AG04450 (cell line): Measurements from ENCODE around the gene HADHB. TPM values are rescaled to one million over a fixed set of nuclear protein-coding genes. Genes with fewer than 3 reads are reported as not detected.
"Not testable (repeated sequence)": the region's sequence is repeated elsewhere in the genome, so short reads cannot be mapped to it uniquely, and the experiment has no call there.

Experiments
- CTCF ChIA-PET: fragments of 300-600, 350-600 bp; formaldehyde crosslinking; extraction: SDS; loops from one replicate; lab custom pipeline; 2022; ENCODE audit warnings: antibody characterized with exemption, inconsistent platforms; lab: Charles Lee
- POLR2A ChIA-PET: fragments of 350-600 bp; formaldehyde crosslinking; extraction: SDS; loops from one replicate; lab custom pipeline; 2021; ENCODE audit warnings: antibody characterized with exemption, inconsistent platforms; lab: Yijun Ruan, JAX
- DNase-seq: peaks from one replicate; pipeline ENCODE4 v3.0.0-alpha.2; 2011; ENCODE audit warnings: low read depth, low spot score
- H3K27ac ChIP-seq: one replicate; pipeline ENCODE4 v1.5.1; 2012; ENCODE audit warnings: low read depth, low read length, control low read depth
- H3K27me3 ChIP-seq: one replicate; pipeline ENCODE4 v1.6.0; 2012; ENCODE audit warnings: low read length; ENCODE audit not compliant: control insufficient read depth, insufficient read depth
- H3K4me3 ChIP-seq: 2 replicates; pipeline ENCODE4 v1.5.1; 2011; ENCODE audit warnings: mild to moderate bottlenecking, low read depth, low read length, control low read depth
- H3K9me3 ChIP-seq: 2 replicates; pipeline ENCODE4 v1.5.1; 2012; ENCODE audit warnings: low read length; ENCODE audit not compliant: control insufficient read depth, insufficient read depth
- CTCF ChIP-seq: IDR thresholded peaks from 2 replicates; pipeline ENCODE4 v1.5.1; 2011; ENCODE audit warnings: low read depth, low read length, control low read depth, inconsistent platforms
- polyA plus RNA-seq: library from polyadenylated mRNA; depleted of rRNA; stranded (reverse); fragments of >200 nt; gene quantifications from 2 replicates; pipeline ENCODE4 v1.2.3, GENCODE V29; 2011

The HADHB gene
- polyA plus RNA-seq, 1 experiment: 162 TPM

GRCh38 chr2:26318950-26319349 is 74.2 kb downstream of the HADHB start:
- CTCF ChIA-PET: interaction anchor here (1.3 to 2.6 kb wide), 2 partner anchors 11 to 259 kb away, joined by 3 to 14 read pairs; no protein-coding TSS in a partner anchor
- TF ChIP-seq CTCF: no peak
- Histone ChIP-seq H3K27ac (no peak overlapping the region), H3K4me3 (no peak overlapping the region), H3K9me3 (no peaks in the 10 kb centered on the region; the same call in 1 of the 2 replicates), H3K27me3 (peaks cover 49% of the 10 kb centered on the region)
- DNase-seq: no peak
- POLR2A ChIA-PET: no interaction called here

- H3K9me3 ChIP-seq, DNase-seq, H3K27ac ChIP-seq, CTCF ChIA-PET, POLR2A ChIA-PET, H3K4me3 ChIP-seq: not testable (repeated sequence)
- peaks cover 10% of the 10 kb centered on the region for H3K27me3 ChIP-seq
Measured at GRCh38 chr2:26324479-26324878, 79.7 kb downstream of the HADHB start.

GRCh38 chr2:26324903-26325302 is 80.2 kb downstream of the HADHB start:
- Histone ChIP-seq H3K27ac (no peak overlapping the region), H3K4me3 (no peak overlapping the region), H3K27me3 (peaks cover 10% of the 10 kb centered on the region), H3K9me3 (no peaks in the 10 kb centered on the region)
- TF ChIP-seq CTCF: no peak
- no peak for DNase-seq
- ChIA-PET POLR2A (no interaction called here), CTCF (interaction anchor here (1.0 kb wide), 1 partner anchor 8 kb away, joined by 4 read pairs; no protein-coding TSS in a partner anchor)

GRCh38 chr2:26325851-26326250 is 81.1 kb downstream of the HADHB start:
- no peak for DNase-seq
- no peak overlapping the region for H3K27ac ChIP-seq
- TF ChIP-seq CTCF: no peak
- H3K9me3 ChIP-seq: no peaks in the 10 kb centered on the region
- peaks cover 6% of the 10 kb centered on the region for H3K27me3 ChIP-seq
- CTCF ChIA-PET: interaction anchor here (1.0 kb wide), 2 partner anchors 9 to 80 kb away, joined by 3 to 4 read pairs; no protein-coding TSS in a partner anchor
- no peak overlapping the region for H3K4me3 ChIP-seq
- POLR2A ChIA-PET: interaction anchor here (0.8 to 1.8 kb wide), 2 partner anchors 26 to 81 kb away, joined by 3 to 6 read pairs; partner anchors contain the start of genes HADHA and HADHB

- Histone ChIP-seq H3K4me3 (no peak overlapping the region), H3K9me3 (no peaks in the 10 kb centered on the region), H3K27me3 (no peaks in the 10 kb centered on the region), H3K27ac (no peak overlapping the region)
- no peak for TF ChIP-seq CTCF
- ChIA-PET CTCF (interaction anchor here (1.0 kb wide), 2 partner anchors 80 to 376 kb away, joined by 3 to 5 read pairs; no protein-coding TSS in a partner anchor), POLR2A (interaction anchor here (0.8 to 1.8 kb wide), 2 partner anchors 27 to 81 kb away, joined by 3 to 6 read pairs; partner anchors contain the start of genes HADHA and HADHB)
- no peak for DNase-seq
Measured at GRCh38 chr2:26326514-26326913, 81.8 kb downstream of the HADHB start.
